Activated T-helper 1 cell treated with anti-CD3 and anti-CD28 coated beads, Interleukin-12 subunit alpha, Interleukin-12 subunit beta, Interleukin-2, Interleukin-4 antibody, amounts not matched to agents 30 ng/mL and 10 ng/mL and 1 ng/mL, durations not matched to agents 14 hours and 24 hours and 36 hours (primary cell): ENCODE results near the gene UEVLD. TPM values are rescaled to one million over a fixed set of nuclear protein-coding genes. Genes with fewer than 3 reads are reported as not detected.

ENCODE experiments used
- DNase-seq: peaks from one replicate; pipeline ENCODE4 v3.0.0; 2021; ENCODE audit warnings: low spot score
- H3K27ac Mint-ChIP-seq: one replicate; pipeline ENCODE4 v1.8.0; 2021; ENCODE audit warnings: mild to moderate bottlenecking, mixed read lengths
- H3K27me3 Mint-ChIP-seq: one replicate; pipeline ENCODE4 v1.8.0; 2022; ENCODE audit warnings: mild to moderate bottlenecking, moderate library complexity, mixed read lengths; ENCODE audit not compliant: insufficient read depth
- H3K36me3 Mint-ChIP-seq: one replicate; pipeline ENCODE4 v1.8.0; 2021; ENCODE audit warnings: low read depth, mixed read lengths
- H3K4me1 Mint-ChIP-seq: one replicate; pipeline ENCODE4 v1.8.0; 2021; ENCODE audit warnings: low read depth, mixed read lengths
- H3K4me3 Mint-ChIP-seq: one replicate; pipeline ENCODE4 v1.8.0; 2021; ENCODE audit warnings: mild to moderate bottlenecking, moderate library complexity, mixed read lengths
- H3K9me3 Mint-ChIP-seq: one replicate; pipeline ENCODE4 v1.8.0; 2021; ENCODE audit warnings: mixed read lengths
- intact Hi-C: fragments of 100-400 bp; cut with micrococcal nuclease; formaldehyde crosslinking; loops from one replicate; pipeline ENCODE4 v1.15.1; 2024
- total RNA-seq: library from RNA; stranded (reverse); gene quantifications from 2 replicates; pipeline ENCODE4 v1.2.3, GENCODE V29; 2022

UEVLD gene
- total RNA-seq, 1 donor from 2014 or later: 31.2 TPM

GRCh38 chr11:18485913-18486528 is 102.5 kb downstream of the UEVLD start:
- peaks cover 37% of the 10 kb centered on the region for H3K36me3 Mint-ChIP-seq
- peaks cover 9% of the 10 kb centered on the region for H3K4me1 Mint-ChIP-seq

More at GRCh38 chr11:18485913-18486528, 102.5 kb downstream of the UEVLD start:
- intact Hi-C loops: no loop called here
- Mint-ChIP-seq H3K9me3 (no peaks in the 10 kb centered on the region), H3K27ac (no peak overlapping the region), H3K27me3 (no peaks in the 10 kb centered on the region), H3K4me3 (no peak overlapping the region)
- no peak for DNase-seq

Other genes with a start within 250 kb of the UEVLD start
- gene LDHA, start 194.2 kb downstream of the UEVLD start, total RNA-seq: 1,448 and 1,455 TPM in 2 replicates
- gene LDHC, start 176.4 kb downstream of the UEVLD start, total RNA-seq: not detected in 2 replicates
- gene LDHAL6A, start 132.9 kb downstream of the UEVLD start, total RNA-seq: not detected in 2 replicates
- 41.8 and 49.7 TPM in 2 replicates for gene TSG101, start 61.8 kb downstream of the UEVLD start, total RNA-seq
- 5.1 and 7.1 TPM in 2 replicates for gene MISFA, start 11.1 kb upstream of the UEVLD start, total RNA-seq
- 29.2 and 29.6 TPM in 2 replicates for gene SPTY2D1, start 45.6 kb upstream of the UEVLD start, total RNA-seq
- 0.52 and 0.93 TPM in 2 replicates for gene TMEM86A, start 110.0 kb upstream of the UEVLD start, total RNA-seq
- 0.81 and 0.86 TPM in 2 replicates for gene IGSF22, start 137.5 kb upstream of the UEVLD start, total RNA-seq
- gene PTPN5, start 203.1 kb upstream of the UEVLD start, total RNA-seq: not detected in 2 replicates